ENCODE measurements around the gene SRGAP2B.
"Not testable (repeated sequence)": the region's sequence is repeated elsewhere in the genome, so short reads cannot be mapped to it uniquely, and the experiment has no call there.

Gene SRGAP2B

GRCh38 chr1:145045571-145046273 lies 49.4 kb downstream of the SRGAP2B start:
- not testable (repeated sequence) for DNase-seq (ENCODE audit: low read depth in 2 of 2)

GRCh38 chr1:145041519-145041918 lies 53.6 kb downstream of the SRGAP2B start:
- not testable (repeated sequence) for DNase-seq (ENCODE audit: low read depth in 2 of 2)

- not testable (repeated sequence) for DNase-seq (ENCODE audit: low read depth in 2 of 2)
Measured at GRCh38 chr1:145036019-145036418, 59.1 kb downstream of the SRGAP2B start.

- DNase-seq (ENCODE audit: low read depth in 2 of 2): not testable (repeated sequence)
Measured at GRCh38 chr1:145033523-145033922, 61.6 kb downstream of the SRGAP2B start.

- DNase-seq (ENCODE audit: low read depth in 2 of 2): not testable (repeated sequence)
Measured at GRCh38 chr1:145027251-145027650, 67.9 kb downstream of the SRGAP2B start.

GRCh38 chr1:145025286-145025685 lies 69.8 kb downstream of the SRGAP2B start:
- not testable (repeated sequence) for DNase-seq (ENCODE audit: low read depth in 2 of 2)

- DNase-seq (ENCODE audit: low read depth in 2 of 2): not testable (repeated sequence)
Measured at GRCh38 chr1:145022259-145022658, 72.9 kb downstream of the SRGAP2B start.

GRCh38 chr1:145021749-145022148 lies 73.4 kb downstream of the SRGAP2B start:
- DNase-seq (ENCODE audit: low read depth in 2 of 2): not testable (repeated sequence)

GRCh38 chr1:145019709-145020108 lies 75.4 kb downstream of the SRGAP2B start:
- DNase-seq (ENCODE audit: low read depth in 2 of 2): not testable (repeated sequence)

GRCh38 chr1:145017725-145018124 lies 77.4 kb downstream of the SRGAP2B start:
- DNase-seq (ENCODE audit: low read depth in 2 of 2): not testable (repeated sequence)

GRCh38 chr1:145016492-145016862 lies 78.7 kb downstream of the SRGAP2B start:
- not testable (repeated sequence) for DNase-seq (ENCODE audit: low read depth in 2 of 2)

- not testable (repeated sequence) for DNase-seq (ENCODE audit: low read depth in 2 of 2)
Measured at GRCh38 chr1:145015744-145016491, 79.2 kb downstream of the SRGAP2B start.

- not testable (repeated sequence) for DNase-seq (ENCODE audit: low read depth in 2 of 2)
Measured at GRCh38 chr1:145013353-145013752, 81.8 kb downstream of the SRGAP2B start.

- not testable (repeated sequence) for DNase-seq (ENCODE audit: low read depth in 2 of 2)
Measured at GRCh38 chr1:145011811-145012210, 83.3 kb downstream of the SRGAP2B start.

- DNase-seq (ENCODE audit: low read depth in 2 of 2): not testable (repeated sequence)
Measured at GRCh38 chr1:145010580-145010979, 84.5 kb downstream of the SRGAP2B start.

GRCh38 chr1:145009928-145010327 lies 85.2 kb downstream of the SRGAP2B start:
- not testable (repeated sequence) for DNase-seq (ENCODE audit: low read depth in 2 of 2)

- DNase-seq (ENCODE audit: low read depth in 2 of 2): not testable (repeated sequence)
Measured at GRCh38 chr1:145008388-145008787, 86.7 kb downstream of the SRGAP2B start.

GRCh38 chr1:145005142-145005541 lies 90.0 kb downstream of the SRGAP2B start:
- not testable (repeated sequence) for DNase-seq (ENCODE audit: low read depth in 2 of 2)

- not testable (repeated sequence) for DNase-seq (ENCODE audit: low read depth in 2 of 2)
Measured at GRCh38 chr1:145001381-145001780, 93.7 kb downstream of the SRGAP2B start.

GRCh38 chr1:145000743-145001326 lies 94.3 kb downstream of the SRGAP2B start:
- not testable (repeated sequence) for DNase-seq (ENCODE audit: low read depth in 2 of 2)

- not testable (repeated sequence) for DNase-seq (ENCODE audit: low read depth in 2 of 2)
Measured at GRCh38 chr1:145000074-145000742, 94.9 kb downstream of the SRGAP2B start.

- DNase-seq (ENCODE audit: low read depth in 2 of 2): not testable (repeated sequence)
Measured at GRCh38 chr1:144998981-144999273, 96.2 kb downstream of the SRGAP2B start.
